OCI-LY1 (cell line): ENCODE results near the gene SAAL1.

ENCODE experiments used
- CTCF ChIP-seq: fragments of 200-600 bp; sonication (generic), shearing (Covaris generic); IDR thresholded peaks from 2 replicates; pipeline ENCODE4 v1.5.1; 2017; ENCODE audit warnings: mild to moderate bottlenecking, antibody characterized with exemption, low read length, moderate library complexity, mixed read lengths
- EZH2 ChIP-seq: fragments of 200-600 bp; sonication (generic), shearing (Covaris generic); IDR thresholded peaks from 2 replicates; pipeline ENCODE4 v1.8.0; 2017; ENCODE audit warnings: borderline replicate concordance, mixed run types, mild to moderate bottlenecking, antibody characterized with exemption, low read length, moderate library complexity, mixed read lengths

- TF ChIP-seq CTCF (peak; percentile 33; the same call in 1 of the 2 replicates), EZH2 (no peak)
These were observed 39.1 kb upstream of the SAAL1 start for GRCh38 chr11:18145025-18145424.
